Hematopoietic multipotent progenitor cell treated with erythropoietin and hydrocortisone succinate and interleukin-3 and kit ligand, for 17 days (in vitro differentiated cells): Measurements from ENCODE around the gene ZNF28.
"Not testable (repeated sequence)": the region's sequence is repeated elsewhere in the genome, so short reads cannot be mapped to it uniquely, and the experiment has no call there.

Experiments used
- DNase-seq: peaks from one replicate; pipeline ENCODE4 v3.0.0-alpha.2; 2015; ENCODE audit warnings: low spot score

Gene ZNF28

GRCh38 chr19:52778811-52779210 lies 42.6 kb downstream of the ZNF28 start:
- DNase-seq, result no peak

- not testable (repeated sequence) for DNase-seq
Observed at GRCh38 chr19:52756447-52756846, 65.0 kb downstream of the ZNF28 start.

- no peak for DNase-seq
Observed at GRCh38 chr19:52749780-52750179, 71.7 kb downstream of the ZNF28 start.

- DNase-seq, result no peak
Observed at GRCh38 chr19:52748336-52748950, 73.0 kb downstream of the ZNF28 start.
